Suppressor macrophage treated with lipopolysaccharide for 4 hours (primary cell): ENCODE data around the gene TLCD2.
"Not testable (repeated sequence)": the region's sequence is repeated elsewhere in the genome, so short reads cannot be mapped to it uniquely, and the experiment has no call there.

Experiments
- DNase-seq: peaks from one replicate; pipeline ENCODE4 v3.0.0-alpha.2; 2020

The TLCD2 gene

GRCh38 chr17:1715803-1716075 is 5.6 kb upstream of the TLCD2 start:
- DNase-seq: no peak

- peak; percentile 85 for DNase-seq
Measured at GRCh38 chr17:1714980-1715802, 5.0 kb upstream of the TLCD2 start.

GRCh38 chr17:1714427-1714979 is 4.3 kb upstream of the TLCD2 start:
- peak; percentile 91 for DNase-seq

- DNase-seq: no peak
Measured at GRCh38 chr17:1713878-1714426, 3.8 kb upstream of the TLCD2 start.

GRCh38 chr17:1713160-1713877 is 3.1 kb upstream of the TLCD2 start:
- DNase-seq: no peak

- DNase-seq: no peak
Measured at GRCh38 chr17:1712271-1712670, 2.1 kb upstream of the TLCD2 start.

GRCh38 chr17:1711804-1712203 is 1.6 kb upstream of the TLCD2 start:
- no peak for DNase-seq

GRCh38 chr17:1710807-1711553 is 803 bp upstream of the TLCD2 start:
- no peak for DNase-seq

GRCh38 chr17:1709403-1709951 is 700 bp downstream of the TLCD2 start:
- no peak for DNase-seq

- DNase-seq: not testable (repeated sequence)
Measured at GRCh38 chr17:1708791-1709346, 1.3 kb downstream of the TLCD2 start.

GRCh38 chr17:1707107-1707506 is 3.1 kb downstream of the TLCD2 start:
- DNase-seq: no peak

GRCh38 chr17:1705004-1705403 is 5.2 kb downstream of the TLCD2 start:
- DNase-seq: no peak

- DNase-seq: no peak
Measured at GRCh38 chr17:1703063-1703462, 7.1 kb downstream of the TLCD2 start.

GRCh38 chr17:1699891-1700290 is 10.3 kb downstream of the TLCD2 start:
- not testable (repeated sequence) for DNase-seq

- DNase-seq: no peak
Measured at GRCh38 chr17:1697681-1698080, 12.5 kb downstream of the TLCD2 start.

GRCh38 chr17:1695365-1695764 is 14.8 kb downstream of the TLCD2 start:
- no peak for DNase-seq

GRCh38 chr17:1693339-1693738 is 16.8 kb downstream of the TLCD2 start:
- DNase-seq: no peak

- no peak for DNase-seq
Measured at GRCh38 chr17:1690544-1691221, 19.5 kb downstream of the TLCD2 start.

- DNase-seq: not testable (repeated sequence)
Measured at GRCh38 chr17:1688405-1688804, 21.8 kb downstream of the TLCD2 start.

GRCh38 chr17:1686086-1686485 is 24.1 kb downstream of the TLCD2 start:
- no peak for DNase-seq

- DNase-seq: peak; percentile 99
Measured at GRCh38 chr17:1684378-1685189, 25.6 kb downstream of the TLCD2 start, which contains the start of gene PRPF8. PRPF8 (minus strand) TSS chr17:1684867; CDS start chr17:1684571, 296 bp downstream.
